Rectal smooth muscle tissue (tissue), 1 donor: ENCODE data around the gene EML1.

Experiments used
- H3K27ac ChIP-seq: one replicate; pipeline ENCODE4 v1.7.0; 2013; ENCODE audit warnings: low read depth, low read length, inconsistent platforms
- H3K27me3 ChIP-seq: one replicate; pipeline ENCODE4 v1.7.0; 2013; ENCODE audit warnings: low read length; ENCODE audit not compliant: control insufficient read depth, insufficient read depth
- H3K36me3 ChIP-seq: one replicate; pipeline ENCODE4 v1.7.0; 2013; ENCODE audit warnings: low read length; ENCODE audit not compliant: control insufficient read depth, insufficient read depth
- H3K4me1 ChIP-seq: one replicate; pipeline ENCODE4 v1.7.0; 2013; ENCODE audit warnings: low read length; ENCODE audit not compliant: control insufficient read depth, insufficient read depth
- H3K4me3 ChIP-seq: one replicate; pipeline ENCODE4 v1.7.0; 2013; ENCODE audit warnings: low read length
- H3K9ac ChIP-seq: one replicate; pipeline ENCODE4 v1.7.0; 2013; ENCODE audit warnings: low read length

EML1 gene

GRCh38 chr14:99876406-99876805, 83.2 kb downstream of the EML1 start:
- H3K4me3 ChIP-seq: no peak overlapping the region
- H3K4me1 ChIP-seq: peaks cover 13% of the 10 kb centered on the region
- H3K36me3 ChIP-seq: no peaks in the 10 kb centered on the region
- no peaks in the 10 kb centered on the region for H3K27me3 ChIP-seq
- H3K27ac ChIP-seq: no peak overlapping the region
- no peak overlapping the region for H3K9ac ChIP-seq

GRCh38 chr14:99878563-99878962, 85.3 kb downstream of the EML1 start:
- H3K4me1 ChIP-seq: peaks cover 13% of the 10 kb centered on the region
- H3K9ac ChIP-seq: no peak overlapping the region
- no peaks in the 10 kb centered on the region for H3K36me3 ChIP-seq
- no peak overlapping the region for H3K27ac ChIP-seq
- no peak overlapping the region for H3K4me3 ChIP-seq
- no peaks in the 10 kb centered on the region for H3K27me3 ChIP-seq

- H3K9ac ChIP-seq: no peak overlapping the region
- peaks cover 13% of the 10 kb centered on the region for H3K4me1 ChIP-seq
- no peaks in the 10 kb centered on the region for H3K27me3 ChIP-seq
- H3K36me3 ChIP-seq: no peaks in the 10 kb centered on the region
- H3K4me3 ChIP-seq: no peak overlapping the region
- H3K27ac ChIP-seq: peak overlapping the region; percentile 65
These were observed 86.4 kb downstream of the EML1 start for GRCh38 chr14:99879401-99880295.

DNA sequence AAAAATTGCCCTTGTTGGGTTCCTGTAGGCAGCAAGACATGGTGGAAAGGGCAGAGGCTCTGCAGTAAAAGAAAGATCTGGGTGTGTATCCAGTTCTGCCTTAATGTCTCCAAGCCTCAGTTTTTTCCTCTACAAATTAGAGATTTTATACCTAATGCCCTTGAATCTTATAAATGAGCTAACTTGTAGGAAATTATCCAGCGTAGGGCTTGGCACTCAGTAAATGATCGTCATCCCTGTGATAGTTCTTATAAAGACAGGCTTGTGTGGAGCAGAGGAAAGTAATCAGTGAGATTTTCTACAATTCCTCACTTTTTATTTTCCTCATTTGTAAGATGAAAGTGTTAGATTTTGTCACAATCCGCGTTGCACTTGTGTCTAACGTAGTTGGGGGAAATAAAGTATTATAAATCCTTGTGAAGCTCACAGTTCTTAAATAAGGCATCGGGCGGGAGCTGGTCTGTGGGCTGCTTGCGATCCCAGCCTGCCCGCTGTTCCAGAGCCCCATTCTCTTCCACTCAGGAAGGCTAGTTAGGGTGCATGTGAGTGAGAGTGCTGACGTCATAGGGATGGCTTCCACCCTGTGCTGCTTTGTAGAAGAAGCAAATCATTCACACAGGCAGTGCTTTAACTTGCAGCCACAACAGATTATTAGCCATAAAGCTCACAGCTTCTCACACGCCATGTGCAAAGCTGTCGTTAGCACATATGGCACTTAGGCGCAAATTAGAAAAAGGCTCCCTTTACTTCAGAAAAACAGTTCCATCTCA, 87.6 kb downstream of the EML1 start:
- peaks cover 13% of the 10 kb centered on the region for H3K4me1 ChIP-seq
- no peaks in the 10 kb centered on the region for H3K36me3 ChIP-seq
- H3K27ac ChIP-seq: peak overlapping the region; percentile 65
- H3K9ac ChIP-seq: no peak overlapping the region
- no peak overlapping the region for H3K4me3 ChIP-seq
- no peaks in the 10 kb centered on the region for H3K27me3 ChIP-seq

DNA sequence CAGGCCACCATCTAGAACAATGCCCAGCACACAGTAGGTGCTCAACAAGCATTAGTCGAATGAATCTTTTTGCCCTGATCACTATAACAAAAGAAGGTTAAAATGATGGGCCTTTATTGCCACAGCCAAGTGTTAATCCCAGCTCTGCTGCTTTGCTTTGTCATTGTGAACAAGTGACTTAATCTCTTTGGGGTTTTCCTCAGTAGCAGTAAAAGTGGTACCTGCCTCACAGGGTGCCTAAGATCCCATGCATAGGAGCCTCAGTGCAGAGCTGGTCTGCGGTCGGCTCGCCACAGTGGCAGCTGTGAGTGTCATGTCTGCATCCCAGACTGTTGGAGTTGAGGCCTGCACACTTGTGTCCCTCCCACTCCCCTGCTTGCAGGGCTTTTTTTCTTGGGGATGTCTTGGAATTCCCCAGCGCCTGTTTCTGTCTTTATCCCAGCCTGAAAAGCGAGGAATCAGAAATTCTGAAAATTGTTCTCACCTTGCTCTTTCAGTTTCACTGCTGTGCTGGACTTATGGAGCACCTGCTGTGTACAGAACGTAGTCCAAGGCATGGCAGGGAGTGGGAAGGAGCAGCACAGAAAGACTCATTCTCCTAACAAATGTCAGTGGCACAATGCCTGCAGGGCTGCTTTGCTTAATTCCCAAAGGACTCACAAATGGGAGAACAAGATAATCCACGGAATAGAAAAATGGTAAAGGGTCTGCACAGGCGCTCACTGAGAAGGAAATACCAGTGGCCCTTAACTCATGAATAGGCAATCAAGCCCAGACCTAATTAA, 90.8 kb downstream of the EML1 start:
- H3K4me1 ChIP-seq: peaks cover 13% of the 10 kb centered on the region
- H3K4me3 ChIP-seq: no peak overlapping the region
- no peaks in the 10 kb centered on the region for H3K27me3 ChIP-seq
- H3K27ac ChIP-seq: no peak overlapping the region
- no peaks in the 10 kb centered on the region for H3K36me3 ChIP-seq
- no peak overlapping the region for H3K9ac ChIP-seq

DNA sequence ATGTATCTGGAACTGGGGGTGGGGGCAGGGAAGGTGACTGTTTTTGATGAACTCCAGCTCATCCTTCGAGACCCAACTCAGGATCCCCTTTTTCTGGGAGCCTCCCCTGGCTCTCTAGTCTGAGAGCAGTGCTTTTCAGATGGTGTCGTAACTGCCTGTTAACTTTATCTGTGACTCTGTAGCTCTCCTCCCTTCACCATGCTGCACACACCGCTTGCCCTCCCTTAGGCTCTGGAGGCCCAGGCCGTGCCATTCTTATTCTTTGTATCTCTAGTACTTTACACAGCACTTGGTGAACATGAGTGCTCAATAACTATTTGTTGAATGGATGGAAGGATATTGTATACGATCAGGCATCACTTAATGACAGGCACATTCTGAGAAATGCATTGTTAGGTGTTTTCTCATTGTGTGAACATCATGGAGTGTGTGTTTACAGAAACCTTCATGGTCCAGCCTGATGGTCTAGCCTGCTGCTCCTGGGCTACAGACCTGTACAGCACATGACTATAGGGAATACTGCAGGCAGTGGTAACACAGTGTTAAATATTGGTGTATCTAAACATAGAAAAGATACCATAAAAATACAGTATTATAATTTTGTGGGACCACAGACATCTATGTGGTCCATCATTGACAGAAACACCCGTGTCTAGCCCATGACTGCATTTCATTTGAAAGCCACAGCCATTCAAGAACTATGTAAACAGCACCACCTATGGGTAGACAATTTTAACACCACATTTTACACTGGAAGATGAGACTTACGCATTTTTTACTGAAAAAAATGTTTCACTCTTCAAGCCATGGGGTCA, 91.8 kb downstream of the EML1 start:
- H3K4me3 ChIP-seq: no peak overlapping the region

DNA sequence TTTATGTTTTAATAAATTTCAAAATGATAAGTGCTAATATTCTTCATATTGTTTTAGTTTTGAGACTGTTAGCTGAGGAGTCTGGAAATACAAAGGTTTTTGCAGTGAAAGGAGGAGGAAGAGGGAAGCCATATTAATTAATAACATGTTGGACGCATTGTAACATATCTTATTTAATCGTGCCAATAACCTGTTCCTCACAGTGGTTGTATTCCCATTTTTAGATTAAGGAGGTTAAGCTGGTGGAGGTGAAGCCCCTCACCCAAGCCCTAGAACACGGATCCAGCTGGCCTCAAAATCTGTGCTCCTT, 92.4 kb downstream of the EML1 start:
- Histone ChIP-seq H3K4me1 (peaks cover 4% of the 10 kb centered on the region), H3K36me3 (no peaks in the 10 kb centered on the region), H3K27me3 (no peaks in the 10 kb centered on the region), H3K27ac (no peak overlapping the region), H3K9ac (no peak overlapping the region), H3K4me3 (no peak overlapping the region)

More for the DNA sequence above, 91.8 kb downstream of the EML1 start:
- Histone ChIP-seq H3K27ac (no peak overlapping the region), H3K36me3 (no peaks in the 10 kb centered on the region), H3K4me1 (peaks cover 7% of the 10 kb centered on the region), H3K27me3 (no peaks in the 10 kb centered on the region), H3K9ac (no peak overlapping the region)

DNA sequence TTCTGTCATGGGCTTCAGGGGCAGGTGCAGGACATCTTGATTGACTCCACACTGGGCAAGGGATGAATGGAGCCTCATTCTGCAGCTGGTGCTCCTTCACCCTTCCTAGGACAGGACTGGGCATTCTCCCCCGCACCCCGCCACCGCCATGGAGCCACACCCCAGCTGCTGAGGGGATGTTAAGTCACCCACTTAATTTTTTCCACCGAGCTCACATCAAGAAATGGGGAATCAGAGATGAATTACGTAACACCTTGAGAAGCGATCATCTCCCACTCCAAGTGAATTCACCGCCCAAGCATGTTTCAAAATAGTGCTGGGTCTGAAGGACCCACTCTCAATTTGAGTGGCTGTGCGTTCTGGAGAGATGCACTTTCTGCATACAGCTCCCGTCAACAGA, 94.2 kb downstream of the EML1 start:
- no peaks in the 10 kb centered on the region for H3K4me1 ChIP-seq
- H3K27ac ChIP-seq: no peak overlapping the region
- H3K4me3 ChIP-seq: no peak overlapping the region
- no peaks in the 10 kb centered on the region for H3K36me3 ChIP-seq
- H3K9ac ChIP-seq: no peak overlapping the region
- H3K27me3 ChIP-seq: no peaks in the 10 kb centered on the region

- Histone ChIP-seq H3K36me3 (no peaks in the 10 kb centered on the region), H3K4me1 (no peaks in the 10 kb centered on the region), H3K27me3 (no peaks in the 10 kb centered on the region), H3K9ac (no peak overlapping the region), H3K27ac (no peak overlapping the region), H3K4me3 (no peak overlapping the region)
These were observed 94.9 kb downstream of the EML1 start for GRCh38 chr14:99888149-99888548.

GRCh38 chr14:99889268-99889667, 96.1 kb downstream of the EML1 start:
- H3K36me3 ChIP-seq: no peaks in the 10 kb centered on the region
- no peaks in the 10 kb centered on the region for H3K27me3 ChIP-seq
- no peak overlapping the region for H3K27ac ChIP-seq
- no peak overlapping the region for H3K9ac ChIP-seq
- no peak overlapping the region for H3K4me3 ChIP-seq
- H3K4me1 ChIP-seq: no peaks in the 10 kb centered on the region

DNA sequence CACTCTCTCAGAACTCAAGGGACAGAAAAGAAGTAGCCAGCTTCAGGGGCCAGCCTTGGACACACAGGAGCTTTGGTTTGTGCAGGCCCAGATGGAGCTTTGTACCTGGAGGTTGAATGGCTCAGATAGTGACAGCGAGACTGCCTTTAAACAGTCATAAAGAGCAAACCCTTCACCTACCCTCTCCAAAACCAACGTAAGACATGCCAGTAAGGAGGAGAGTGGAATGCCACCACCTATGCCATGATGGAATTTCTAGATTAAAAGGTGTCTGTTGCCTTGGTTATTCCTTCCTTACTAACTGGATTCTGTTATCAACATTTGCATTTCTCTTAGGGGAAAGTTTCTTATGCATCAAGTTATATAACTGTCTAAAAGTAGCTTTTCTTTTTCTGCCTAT, 98.1 kb downstream of the EML1 start:
- Histone ChIP-seq H3K4me1 (no peaks in the 10 kb centered on the region), H3K27me3 (no peaks in the 10 kb centered on the region), H3K4me3 (no peak overlapping the region), H3K27ac (no peak overlapping the region), H3K9ac (no peak overlapping the region), H3K36me3 (no peaks in the 10 kb centered on the region)

DNA sequence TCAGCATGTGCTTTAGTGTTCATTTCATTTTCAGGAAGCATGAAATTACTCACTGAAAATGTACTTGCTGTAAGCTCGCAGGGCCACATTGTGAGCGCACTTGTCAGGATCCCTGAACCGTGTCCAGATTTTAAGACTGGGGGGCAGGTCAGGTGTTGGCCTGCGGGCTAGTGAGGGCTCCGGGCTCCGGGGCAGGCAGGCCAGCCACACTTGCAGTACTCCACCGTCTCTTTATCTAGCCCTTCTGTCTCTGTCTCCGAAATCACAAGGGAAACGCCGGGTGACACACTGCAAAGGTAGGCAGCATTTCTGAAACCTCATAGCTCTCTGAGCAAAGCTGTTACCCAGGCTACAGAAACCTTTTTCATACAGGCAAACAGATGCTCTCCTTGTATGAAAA, 98.7 kb downstream of the EML1 start:
- Histone ChIP-seq H3K9ac (no peak overlapping the region), H3K27me3 (no peaks in the 10 kb centered on the region), H3K27ac (no peak overlapping the region), H3K4me3 (no peak overlapping the region), H3K4me1 (no peaks in the 10 kb centered on the region), H3K36me3 (no peaks in the 10 kb centered on the region)
